K562 (cell line): ENCODE data around the gene SLC12A3.

Source experiments
- CTCF ChIP-seq, 3 experiments: IDR thresholded peaks in 2 of 3; conservative IDR thresholded peaks in 1 of 3; 2 replicates each; pipeline ENCODE4 v1.5.1; 2011 to 2012; ENCODE audit warnings: low read length in 3 of 3, mild to moderate bottlenecking in 3 of 3, control low read depth in 2 of 3, improper control_type of control experiment in 1 of 3, inconsistent platforms in 1 of 3, low read depth in 1 of 3, mixed read lengths in 1 of 3, moderate library complexity in 1 of 3; ENCODE audit not compliant: insufficient read depth in 2 of 3
- DLX4 ChIP-seq: fragments of 250-450 bp; sonication (Bioruptor Pico); IDR thresholded peaks from 2 replicates; pipeline ENCODE4 v1.6.1; 2021; ENCODE audit warnings: mild to moderate bottlenecking
- ELF4 ChIP-seq: fragments of 450-650 bp; formaldehyde crosslinking; IDR thresholded peaks from 2 replicates; pipeline ENCODE4 v1.4.0; 2022; ENCODE audit warnings: missing genetic modification characterization
- EZH2 ChIP-seq: IDR thresholded peaks from 2 replicates; pipeline ENCODE4 v1.6.1; 2012; ENCODE audit warnings: low read depth, mild to moderate bottlenecking, inconsistent platforms, low read length, borderline replicate concordance
- HBP1 ChIP-seq: fragments of 450-650 bp; formaldehyde crosslinking; IDR thresholded peaks from 2 replicates; pipeline ENCODE4 v1.4.0; 2022; ENCODE audit warnings: missing genetic modification characterization
- MAFK ChIP-seq: IDR thresholded peaks from 2 replicates; pipeline ENCODE4 v1.6.1; 2011; ENCODE audit warnings: low read length, improper control_type of control experiment
- NRF1 ChIP-seq, 2 experiments: fragments of 450-650 bp; IDR thresholded peaks in 1 of 2; conservative IDR thresholded peaks in 1 of 2; 2 replicates each; pipeline ENCODE4 v1.6.1; 2014; ENCODE audit warnings: mild to moderate bottlenecking in 2 of 2
- RBBP5 ChIP-seq: fragments of 200-600 bp; sonication (generic); IDR thresholded peaks from 2 replicates; pipeline ENCODE4 v1.6.1; 2012; ENCODE audit warnings: borderline replicate concordance, mild to moderate bottlenecking, low read length, control low read depth, inconsistent platforms; ENCODE audit not compliant: insufficient read depth, poor library complexity, severe bottlenecking
- REST ChIP-seq, 2 experiments: fragments of 450-650 bp; formaldehyde crosslinking in 1 of 2; IDR thresholded peaks; 2 replicates each; pipeline versions ENCODE4 v1.4.0 to v1.6.1; 2014 to 2020; ENCODE audit warnings: mild to moderate bottlenecking in 2 of 2, borderline replicate concordance in 1 of 2, low read depth in 1 of 2
- SMAD1 ChIP-seq: fragments of 150-350 bp; IDR thresholded peaks from 2 replicates; pipeline ENCODE4 v1.6.1; 2014; ENCODE audit warnings: low read length, low read depth; ENCODE audit not compliant: partially characterized antibody
- SMARCC2 ChIP-seq: fragments of 450-650 bp; IDR thresholded peaks from 2 replicates; pipeline ENCODE4 v1.6.1; 2017; ENCODE audit warnings: antibody characterized with exemption, moderate library complexity, mild to moderate bottlenecking, low read depth
- U2AF1 ChIP-seq: fragments of 200-400 bp; formaldehyde crosslinking; optimal IDR thresholded peaks from 2 replicates; pipeline ENCODE3; 2017; ENCODE audit warnings: mild to moderate bottlenecking, low read depth, low read length, moderate library complexity
- ZKSCAN1 ChIP-seq: fragments of 150-350 bp; IDR thresholded peaks from 2 replicates; pipeline ENCODE4 v1.6.1; 2016; ENCODE audit warnings: low read depth, low read length

- TF ChIP-seq REST (IDR thresholded peaks at IDR 0.05; ENCODE audit: borderline replicate concordance) = no peak
- no peak for TF ChIP-seq REST (CRISPR knock-in tag; IDR thresholded peaks at IDR 0.05; ENCODE audit: low read depth)
- no peak for TF ChIP-seq ZKSCAN1
- no peak for TF ChIP-seq ELF4 (CRISPR knock-in tag)
- TF ChIP-seq DLX4 (CRISPR knock-in tag) = no peak
- no peak for TF ChIP-seq SMAD1
- TF ChIP-seq NRF1 (conservative IDR thresholded peaks at IDR 0.05 in 1 of 2, IDR thresholded peaks at IDR 0.05 in 1 of 2) = no peak
- no peak for TF ChIP-seq U2AF1
- TF ChIP-seq MAFK = no peak
- TF ChIP-seq CTCF (IDR thresholded peaks at IDR 0.05 in 2 of 3, conservative IDR thresholded peaks at IDR 0.05 in 1 of 3; ENCODE audit: insufficient read depth in 2 of 3, low read depth in 1 of 3, low read length in 3 of 3) = no peak
- no peak for TF ChIP-seq SMARCC2
- TF ChIP-seq EZH2 = no peak
- no peak for TF ChIP-seq RBBP5
- no peak for TF ChIP-seq HBP1 (CRISPR knock-in tag)
Observed at GRCh38 chr16:56929639-56930038, 64.6 kb downstream of the SLC12A3 start.
